K562 (cell line): Measurements from ENCODE around the gene SERTAD2. TPM values are rescaled to one million over a fixed set of nuclear protein-coding genes. Genes with fewer than 3 reads are reported as not detected.

Experiments
- ATAC-seq: fragments of 200-7000 bp; cut with Tn5 transposase; 3 replicates; pipeline ENCODE4 v1.9.1; 2020; ENCODE audit warnings: moderate library complexity
- BruUV-seq: library from RNA; stranded (reverse); fragments of 400-500 nt; replicated peaks from 2 replicates; lab custom pipeline; 2021; lab: Mats Ljungman, UMichigan
- CTCF ChIA-PET: fragments of 300-600 bp; formaldehyde crosslinking; extraction: SDS; loops from one replicate; lab custom pipeline; 2021; ENCODE audit warnings: low intra/inter-chr PET ratio; lab: Yijun Ruan, JAX
- POLR2A ChIA-PET: fragments of 300-600, 350-650 bp; sonication (Branson Sonifier 250); formaldehyde crosslinking; extraction: SDS; loops from one replicate; lab custom pipeline; 2021; ENCODE audit warnings: antibody characterized with exemption, inconsistent platforms; lab: Yijun Ruan, JAX
- DNase-seq, 4 experiments: peaks; one replicate each; pipeline versions ENCODE4 v3.0.0 to v3.0.0-alpha.2; 2011 to 2018; ENCODE audit warnings: low spot score in 3 of 4, mixed read lengths in 3 of 4; ENCODE audit errors: extremely low read depth in 1 of 4
- FAIRE-seq: peaks from 2 replicates; lab custom pipeline; 2011; peaks lifted over from hg19 to GRCh38; lab: Jason Lieb, UNC
- H2AFZ ChIP-seq: 2 replicates; pipeline ENCODE4 v1.6.0; 2011; ENCODE audit warnings: low read depth, low read length, control low read depth, inconsistent platforms
- H3K27ac ChIP-seq: fragments of 200-600 bp; 3 replicates; pipeline ENCODE4 v1.8.0; 2011; ENCODE audit warnings: low read depth, mild to moderate bottlenecking, control low read depth, inconsistent platforms, low read length, moderate library complexity, mixed read lengths; ENCODE audit errors: extremely low read depth
- H3K27me3 ChIP-seq, 2 experiments: fragments of 300-600 bp in 1 of 2; 2 replicates in 1 of 2; 3 replicates in 1 of 2; pipeline versions ENCODE4 v1.6.0 to v1.8.0; 2011; ENCODE audit warnings: inconsistent platforms in 2 of 2, low read length in 2 of 2, mild to moderate bottlenecking in 1 of 2, mixed read lengths in 1 of 2, moderate library complexity in 1 of 2; ENCODE audit not compliant: control insufficient read depth in 2 of 2, insufficient read depth in 2 of 2
- H3K36me3 ChIP-seq: fragments of 300-600 bp; 3 replicates; pipeline ENCODE4 v1.8.0; 2011; ENCODE audit warnings: mild to moderate bottlenecking, low read length, inconsistent platforms; ENCODE audit not compliant: control insufficient read depth, insufficient read depth
- H3K4me1 ChIP-seq, 2 experiments: fragments of 200-600 bp in 1 of 2; replicated peaks in 1 of 2; 2 replicates in 1 of 2; 3 replicates in 1 of 2; pipeline versions ENCODE4 v1.5.1 to v1.8.0; 2011; ENCODE audit warnings: inconsistent platforms in 2 of 2, low read length in 2 of 2, mild to moderate bottlenecking in 1 of 2, mixed read lengths in 1 of 2, moderate library complexity in 1 of 2; ENCODE audit not compliant: control insufficient read depth in 2 of 2, insufficient read depth in 2 of 2
- H3K4me2 ChIP-seq: 2 replicates; pipeline ENCODE4 v1.6.1; 2011; ENCODE audit warnings: low read length, control low read depth, inconsistent platforms, mixed read lengths; ENCODE audit not compliant: insufficient read depth
- H3K4me3 ChIP-seq: fragments of 200-600 bp; sonication (generic), shearing (Covaris generic); 2 replicates; pipeline ENCODE4 v1.5.1; 2016; ENCODE audit warnings: control low read depth, inconsistent platforms
- H3K79me2 ChIP-seq: fragments of 200-600 bp; 3 replicates; pipeline ENCODE4 v1.8.0; 2011; ENCODE audit warnings: low read length, inconsistent platforms; ENCODE audit not compliant: control insufficient read depth, insufficient read depth
- H3K9ac ChIP-seq, 2 experiments: 2 replicates each; pipeline versions ENCODE4 v1.6.0 to v1.6.1; 2011; ENCODE audit warnings: low read depth in 2 of 2, low read length in 2 of 2, control low read depth in 1 of 2, inconsistent platforms in 1 of 2, mild to moderate bottlenecking in 1 of 2, mixed read lengths in 1 of 2; ENCODE audit not compliant: insufficient read depth in 1 of 2
- H3K9me1 ChIP-seq: one replicate; pipeline ENCODE4 v1.6.0; 2011; ENCODE audit warnings: inconsistent platforms, mild to moderate bottlenecking, low read length, moderate library complexity; ENCODE audit not compliant: control insufficient read depth, insufficient read depth
- H3K9me3 ChIP-seq: replicated peaks from 2 replicates; pipeline ENCODE4 v1.5.1; 2011; ENCODE audit warnings: low read depth, low read length, inconsistent platforms; ENCODE audit not compliant: control insufficient read depth, insufficient read depth
- H4K20me1 ChIP-seq: replicated peaks from 2 replicates; pipeline ENCODE4 v1.6.1; 2011; ENCODE audit warnings: low read length, inconsistent platforms, mixed read lengths; ENCODE audit not compliant: control insufficient read depth, insufficient read depth
- CC2D1A ChIP-seq: fragments of 450-650 bp; IDR thresholded peaks from 2 replicates; pipeline ENCODE4 v1.6.1; 2017; ENCODE audit warnings: mild to moderate bottlenecking
- E2F1 ChIP-seq: sonication (generic); formaldehyde crosslinking; IDR thresholded peaks from 2 replicates; pipeline ENCODE4 v1.8.1; 2023; ENCODE audit warnings: mild to moderate bottlenecking, missing genetic modification reagents, moderate library complexity
- ILF3 ChIP-seq: fragments of 450-650 bp; IDR thresholded peaks from 2 replicates; pipeline ENCODE4 v1.6.1; 2018; ENCODE audit warnings: antibody characterized with exemption, mild to moderate bottlenecking, moderate library complexity, borderline replicate concordance
- KDM5B ChIP-seq: fragments of 200-600 bp; sonication (generic); IDR thresholded peaks from 2 replicates; pipeline ENCODE4 v1.6.1; 2012; ENCODE audit warnings: low read depth, mild to moderate bottlenecking, moderate library complexity, low read length, control low read depth, inconsistent platforms; ENCODE audit not compliant: insufficient replicate concordance
- MECOM ChIP-seq: fragments of 250-450 bp; sonication (Bioruptor Pico); IDR thresholded peaks from 2 replicates; pipeline ENCODE4 v1.8.0; 2022; ENCODE audit warnings: inconsistent platforms
- MEF2D ChIP-seq: conservative IDR thresholded peaks from 2 replicates; pipeline ENCODE4 v1.6.1; 2016; ENCODE audit warnings: low read depth, missing genetic modification characterization, missing compliant biosample characterization
- NCOA2 ChIP-seq, 2 experiments: fragments of 450-650 bp; IDR thresholded peaks; 2 replicates each; pipeline ENCODE4 v1.6.1; 2018; ENCODE audit warnings: mild to moderate bottlenecking in 2 of 2, moderate library complexity in 1 of 2; ENCODE audit not compliant: partially characterized antibody in 2 of 2
- NRF1 ChIP-seq, 2 experiments: fragments of 450-650 bp; IDR thresholded peaks in 1 of 2; conservative IDR thresholded peaks in 1 of 2; 2 replicates each; pipeline ENCODE4 v1.6.1; 2014; ENCODE audit warnings: mild to moderate bottlenecking in 2 of 2
- PTRF ChIP-seq: fragments of 450-650 bp; IDR thresholded peaks from 2 replicates; pipeline ENCODE4 v1.6.1; 2016; ENCODE audit warnings: mild to moderate bottlenecking, missing genetic modification characterization, missing compliant biosample characterization
- TGIF2 ChIP-seq: sonication (generic); formaldehyde crosslinking; IDR thresholded peaks from 2 replicates; pipeline ENCODE4 v1.8.1; 2022; ENCODE audit warnings: mild to moderate bottlenecking, missing genetic modification reagents, moderate library complexity
- ZNF232 ChIP-seq: sonication (generic); formaldehyde crosslinking; IDR thresholded peaks from 2 replicates; pipeline ENCODE4 v1.8.0; 2022; ENCODE audit warnings: mild to moderate bottlenecking, missing genetic modification reagents
- ZNF263 ChIP-seq: sonication (generic); formaldehyde crosslinking; IDR thresholded peaks from 2 replicates; pipeline ENCODE4 v1.8.0; 2022; ENCODE audit warnings: mild to moderate bottlenecking, missing genetic modification reagents, borderline replicate concordance
- ZNF586 ChIP-seq: fragments of 450-650 bp; formaldehyde crosslinking; conservative IDR thresholded peaks from 2 replicates; pipeline ENCODE4 v1.4.0; 2020; ENCODE audit warnings: mild to moderate bottlenecking, moderate library complexity
- ZNF785 ChIP-seq: fragments of 250-450 bp; sonication (Bioruptor Pico); IDR thresholded peaks from 2 replicates; pipeline ENCODE4 v1.4.0; 2020; ENCODE audit warnings: mild to moderate bottlenecking
- WGBS: fragments of 100-300 bp; shearing (Covaris generic); methylation state at CpG from one replicate; pipeline ENCODE4 v1.1.6; 2016; ENCODE audit warnings: low coverage, mixed read lengths; ENCODE audit not compliant: insufficient coverage; ENCODE audit errors: missing lambda C conversion rate; 5-methylcytosine and 5-hydroxymethylcytosine counted together
- in situ Hi-C: fragments of 300-500 bp; cut with MboI; formaldehyde crosslinking; loops from 4 replicates; pipeline ENCODE4 v1.15.0; 2018; ENCODE audit warnings: inconsistent platforms, mixed read lengths
- intact Hi-C: fragments of 100-400 bp; cut with micrococcal nuclease; formaldehyde crosslinking; loops from 2 replicates; pipeline ENCODE4 v1.14.2; 2022
- polyA plus RNA-seq, 8 experiments: library from polyadenylated mRNA; depleted of rRNA in 4 of 8; stranded (reverse) in 5 of 8; unstranded in 3 of 8; fragments of >200 nt; fragmentation: Nextera tagmentation in 2 of 8; fragmentation: Illumina TruSeq in 1 of 8; extraction: Ambion mirVana in 2 of 8; extraction: Trizol in 1 of 8; gene quantifications; 2 replicates each; pipeline versions ENCODE4 v1.2.1 to v1.2.3, GENCODE V29; 2011 to 2014; ENCODE audit warnings: inconsistent platforms in 1 of 8, missing spikeins in 1 of 8
- total RNA-seq, 7 experiments: library from RNA; depleted of rRNA in 6 of 7; stranded (reverse); fragments of >200 nt in 6 of 7; fragmentation: Illumina TruSeq in 2 of 7; extraction: Trizol in 2 of 7; gene quantifications; 2 replicates each; pipeline versions ENCODE4 v1.2.1 to v1.2.3, GENCODE V29; 2011 to 2021; ENCODE audit warnings: low replicate concordance in 1 of 7
- TF ChIP-seq, protein P1 (sequence below), 2 experiments: fragments of 450-650 bp; conservative IDR thresholded peaks; 2 replicates each; pipeline ENCODE4 v1.6.1; 2017; ENCODE audit warnings: mild to moderate bottlenecking in 2 of 2, moderate library complexity in 2 of 2
- TF ChIP-seq, protein P2 (sequence below): fragments of 250-450 bp; sonication (Bioruptor Pico); IDR thresholded peaks from 2 replicates; pipeline ENCODE4 v1.5.0; 2021

The SERTAD2 gene
- total and polyA plus RNA-seq, 9 of the 15 experiments (the other 6 are each of a cell fraction or from before 2014, with no cell fraction given): 3.0 to 12.5 (median 6.1) TPM

DNA sequence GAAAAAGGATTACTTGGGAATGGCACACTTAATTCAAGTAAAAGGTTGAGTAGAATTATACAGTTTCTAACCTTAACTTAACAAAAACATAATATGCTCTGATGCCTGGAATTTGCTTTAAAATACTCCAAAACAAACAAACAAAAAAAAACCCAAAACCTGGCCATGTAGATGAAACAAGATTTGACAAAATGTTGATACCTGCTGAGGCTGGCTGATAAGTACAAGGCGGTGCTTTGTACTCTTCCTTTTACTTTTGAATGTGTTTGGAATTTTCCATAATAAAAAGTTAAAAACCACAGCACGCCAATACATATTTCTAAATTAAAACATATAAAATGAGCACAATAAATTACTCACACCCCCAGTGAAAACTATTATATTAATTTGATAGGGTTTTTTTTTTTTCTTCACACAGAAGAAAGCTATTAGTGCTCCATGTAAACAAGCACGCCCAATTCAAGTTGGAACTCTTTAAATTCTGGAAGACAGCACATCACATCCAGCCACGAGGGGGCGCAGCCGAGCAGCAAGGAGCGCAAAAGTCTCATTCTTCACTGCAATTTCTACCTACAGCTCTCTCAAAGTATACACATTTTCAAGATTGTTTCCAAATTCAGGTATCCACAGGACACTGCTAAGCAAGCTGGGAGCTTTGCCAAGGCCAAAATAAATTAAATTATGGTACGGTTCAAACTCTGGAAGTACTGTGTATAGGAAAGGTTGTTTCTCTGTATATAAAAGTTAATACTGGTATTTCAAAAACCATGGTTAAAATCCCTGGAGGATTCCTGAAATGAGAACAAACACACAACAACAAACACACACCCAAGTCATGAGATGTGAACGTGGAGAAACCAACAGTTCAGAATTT, 7.5 kb downstream of the SERTAD2 start:
- no TSS peak for BruUV-seq
- Histone ChIP-seq H3K79me2 (peaks cover 100% of the 10 kb centered on the region), H3K4me2 (0 out of 2 replicates have a peak overlapping the region, but pooled peaks have one; percentile 40), H3K27me3 (no peaks in the 10 kb centered on the region), H3K9me3 (no peaks in the 10 kb centered on the region), H3K9ac (peak overlapping the region in 1 of 2 experiments; percentile 86; a peak in 2 of 4 replicates), H3K36me3 (no peaks in the 10 kb centered on the region; the same call in 2 of the 3 replicates), H3K9me1 (no peaks in the 10 kb centered on the region), H2AFZ (no peak overlapping the region), H3K4me1 (peaks cover 28 to 64% of the 10 kb centered on the region in 2 experiments), H3K27ac (peak overlapping the region; percentile 96), H3K4me3 (no peak overlapping the region; the same call in 1 of the 2 replicates), H4K20me1 (peaks cover 30% of the 10 kb centered on the region)
- intact Hi-C loops (loop anchor here (1.0 to 2.0 kb wide), 4 partner anchors 121 to 219 kb away; no protein-coding TSS in a partner anchor), in situ Hi-C loops (no loop called here)
- FAIRE-seq (peak; percentile 90), ATAC-seq (no peak), DNase-seq (peak in 1 of 4 experiments; percentile 91)
- ChIA-PET POLR2A (interaction anchor here (0.6 to 4.4 kb wide), 11 partner anchors 9 to 271 kb away, joined by 3 to 19 read pairs (median 3); no protein-coding TSS in a partner anchor), CTCF (interaction anchor here (0.6 to 2.8 kb wide), 6 partner anchors 54 to 220 kb away, joined by 3 to 25 read pairs (median 4); no protein-coding TSS in a partner anchor)
- 2% methylated on average over 9 of the region's 9 CpGs for WGBS
- no peak for TF ChIP-seq ILF3
- TF ChIP-seq, protein P1, sequence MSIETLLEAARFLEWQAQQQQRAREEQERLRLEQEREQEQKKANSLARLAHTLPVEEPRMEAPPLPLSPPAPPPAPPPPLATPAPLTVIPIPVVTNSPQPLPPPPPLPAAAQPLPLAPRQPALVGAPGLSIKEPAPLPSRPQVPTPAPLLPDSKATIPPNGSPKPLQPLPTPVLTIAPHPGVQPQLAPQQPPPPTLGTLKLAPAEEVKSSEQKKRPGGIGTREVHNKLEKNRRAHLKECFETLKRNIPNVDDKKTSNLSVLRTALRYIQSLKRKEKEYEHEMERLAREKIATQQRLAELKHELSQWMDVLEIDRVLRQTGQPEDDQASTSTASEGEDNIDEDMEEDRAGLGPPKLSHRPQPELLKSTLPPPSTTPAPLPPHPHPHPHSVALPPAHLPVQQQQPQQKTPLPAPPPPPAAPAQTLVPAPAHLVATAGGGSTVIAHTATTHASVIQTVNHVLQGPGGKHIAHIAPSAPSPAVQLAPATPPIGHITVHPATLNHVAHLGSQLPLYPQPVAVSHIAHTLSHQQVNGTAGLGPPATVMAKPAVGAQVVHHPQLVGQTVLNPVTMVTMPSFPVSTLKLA (conservative IDR thresholded peaks at IDR 0.05): peak in 1 of 2 experiments; percentile 62; a peak in 1 of 4 replicates
- TF ChIP-seq ZNF232 (CRISPR knock-in tag): no peak
- TF ChIP-seq MEF2D (tag): no peak
- no peak; the same call in 1 of the 2 replicates for TF ChIP-seq CC2D1A
- TF ChIP-seq MECOM: no peak
- TF ChIP-seq, protein P2, sequence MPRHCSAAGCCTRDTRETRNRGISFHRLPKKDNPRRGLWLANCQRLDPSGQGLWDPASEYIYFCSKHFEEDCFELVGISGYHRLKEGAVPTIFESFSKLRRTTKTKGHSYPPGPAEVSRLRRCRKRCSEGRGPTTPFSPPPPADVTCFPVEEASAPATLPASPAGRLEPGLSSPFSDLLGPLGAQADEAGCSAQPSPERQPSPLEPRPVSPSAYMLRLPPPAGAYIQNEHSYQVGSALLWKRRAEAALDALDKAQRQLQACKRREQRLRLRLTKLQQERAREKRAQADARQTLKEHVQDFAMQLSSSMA (CRISPR knock-in tag): no peak
- TF ChIP-seq NCOA2 (IDR thresholded peaks at IDR 0.05; ENCODE audit: partially characterized antibody in 2 of 2): peak in 1 of 2 experiments; percentile 25
- TF ChIP-seq ZNF586 (CRISPR knock-in tag): no peak
- TF ChIP-seq TGIF2 (CRISPR knock-in tag): no peak
- no peak for TF ChIP-seq NRF1 (conservative IDR thresholded peaks at IDR 0.05 in 1 of 2, IDR thresholded peaks at IDR 0.05 in 1 of 2)
- TF ChIP-seq KDM5B: no peak
- no peak for TF ChIP-seq ZNF785
- TF ChIP-seq E2F1 (CRISPR knock-in tag): no peak
- TF ChIP-seq ZNF263 (CRISPR knock-in tag): no peak
- TF ChIP-seq PTRF (tag): no peak
